IPS DF 6.9 (cell line): ENCODE data around the gene MSMB.
"Not testable (repeated sequence)": the region's sequence is repeated elsewhere in the genome, so short reads cannot be mapped to it uniquely, and the experiment has no call there.

Experiments
- DNase-seq: peaks from one replicate; pipeline ENCODE4 v3.0.0-alpha.2; 2013; ENCODE audit warnings: low read depth, low spot score
- H3K27ac ChIP-seq: one replicate; pipeline ENCODE4 v1.5.1; 2013; ENCODE audit warnings: low read length, control low read depth
- H3K27me3 ChIP-seq: 2 replicates; pipeline ENCODE4 v1.6.1; 2013; ENCODE audit warnings: mild to moderate bottlenecking, low read length; ENCODE audit not compliant: control insufficient read depth, insufficient read depth
- H3K36me3 ChIP-seq: 2 replicates; pipeline ENCODE4 v1.6.1; 2013; ENCODE audit warnings: low read length; ENCODE audit not compliant: control insufficient read depth, insufficient read depth
- H3K4me1 ChIP-seq: 2 replicates; pipeline ENCODE4 v1.6.1; 2013; ENCODE audit warnings: low read length; ENCODE audit not compliant: control insufficient read depth, insufficient read depth
- H3K4me3 ChIP-seq: 2 replicates; pipeline ENCODE4 v1.5.1; 2013; ENCODE audit warnings: mild to moderate bottlenecking, low read length
- H3K9me3 ChIP-seq: 2 replicates; pipeline ENCODE4 v1.6.1; 2013; ENCODE audit warnings: low read length, inconsistent platforms; ENCODE audit not compliant: control insufficient read depth, insufficient read depth
- WGBS: extraction: QIAGEN DNeasy Blood & Tissue Kit; methylation state at CpG from one replicate; pipeline ENCODE4 v1.1.7; 2013; ENCODE audit warnings: mixed read lengths, missing lambda C conversion rate; ENCODE audit not compliant: insufficient read length, insufficient coverage; 5-methylcytosine and 5-hydroxymethylcytosine counted together

MSMB gene

GRCh38 chr10:46046261-46046660 lies at the start of gene MSMB:
MSMB (minus strand) TSS chr10:46046269; CDS start chr10:46046237, 32 bp downstream.
- Histone ChIP-seq H3K36me3 (no peaks in the 10 kb centered on the region), H3K4me1 (no peaks in the 10 kb centered on the region), H3K4me3 (no peak within 1 kb of the TSS), H3K27me3 (no peaks in the 10 kb centered on the region), H3K9me3 (no peaks in the 10 kb centered on the region), H3K27ac (no peak within 1 kb of the TSS)
- no peak for DNase-seq
- WGBS, result no CpG with 5 or more reads among the region's 7 CpGs

DNA sequence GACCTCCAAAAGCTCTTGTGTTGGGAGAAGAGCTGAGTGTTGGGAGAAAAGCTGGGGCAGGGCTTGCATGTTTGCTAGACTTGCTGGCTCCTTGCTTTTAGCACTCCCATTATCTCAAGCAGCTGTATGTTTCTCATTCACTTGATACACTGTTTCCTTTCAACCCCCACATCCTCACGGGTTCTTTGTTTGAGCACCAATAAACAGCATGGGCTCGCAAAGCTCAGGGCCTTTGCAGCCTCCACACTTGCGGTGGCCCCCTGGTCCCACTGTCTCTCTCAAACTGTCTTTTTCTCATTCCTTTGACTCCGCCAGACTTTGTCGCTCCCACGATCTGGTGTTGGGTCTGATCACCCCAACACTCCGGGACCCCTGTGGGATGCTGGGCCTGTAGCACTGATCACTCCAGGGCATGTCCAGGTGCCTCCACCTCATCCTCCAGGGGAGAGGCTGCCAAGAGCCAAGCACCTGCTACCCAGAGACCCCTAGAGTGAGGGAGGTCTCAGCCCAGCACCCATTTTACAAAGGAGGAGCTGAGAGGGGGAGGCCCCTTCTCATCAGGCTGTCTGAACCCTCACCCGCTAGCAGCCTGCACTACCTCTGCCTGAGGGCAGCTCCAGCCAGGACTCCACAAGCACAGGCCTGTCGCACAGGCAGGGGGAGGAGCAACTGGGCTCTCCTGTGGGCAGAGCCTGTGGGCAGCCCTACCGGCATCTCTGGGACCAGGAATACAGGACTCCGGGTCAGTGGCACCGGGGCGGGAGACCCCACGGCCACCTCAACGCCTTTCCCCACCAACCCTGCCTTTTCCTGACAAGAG lies 49.1 kb upstream of the MSMB start:
- no peak for DNase-seq
- Histone ChIP-seq H3K36me3 (no peaks in the 10 kb centered on the region), H3K27me3 (no peaks in the 10 kb centered on the region), H3K4me1 (no peaks in the 10 kb centered on the region; the same call in 1 of the 2 replicates), H3K9me3 (no peaks in the 10 kb centered on the region), H3K4me3 (no peak overlapping the region), H3K27ac (no peak overlapping the region)
- WGBS, result no CpG with 5 or more reads among the region's 15 CpGs

DNA sequence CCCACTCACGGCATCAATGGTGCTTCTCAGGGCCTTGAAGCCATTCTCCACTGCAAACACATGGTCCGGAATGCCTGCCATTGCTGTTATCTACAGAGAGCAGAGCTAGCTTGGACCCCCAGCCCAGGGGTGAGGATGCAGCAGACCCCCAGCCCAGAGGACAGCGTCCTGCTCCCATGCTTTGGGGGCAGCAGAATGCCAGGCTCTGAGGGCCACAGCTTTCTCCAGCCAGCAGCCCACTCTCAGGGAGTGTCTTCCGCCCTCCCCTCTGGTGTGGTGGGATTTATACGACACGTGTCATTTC lies 48.1 kb upstream of the MSMB start:
- Histone ChIP-seq H3K4me1 (no peaks in the 10 kb centered on the region; the same call in 1 of the 2 replicates), H3K9me3 (no peaks in the 10 kb centered on the region), H3K36me3 (no peaks in the 10 kb centered on the region), H3K27me3 (no peaks in the 10 kb centered on the region), H3K4me3 (no peak overlapping the region), H3K27ac (no peak overlapping the region)
- DNase-seq, result no peak
- WGBS, result no CpG with 5 or more reads among the region's 6 CpGs

- 100% methylated on average over 1 of the region's 9 CpGs for WGBS
- not testable (repeated sequence) for H3K27me3 ChIP-seq, H3K9me3 ChIP-seq, H3K4me1 ChIP-seq, DNase-seq, H3K27ac ChIP-seq, H3K4me3 ChIP-seq, H3K36me3 ChIP-seq
Observed at GRCh38 chr10:46093316-46094196, 47.5 kb upstream of the MSMB start.

- DNase-seq, result no peak
- no CpG with 5 or more reads among the region's 5 CpGs for WGBS
- no peaks in the 10 kb centered on the region for H3K36me3 ChIP-seq
- no peak overlapping the region for H3K27ac ChIP-seq
- no peak overlapping the region for H3K4me3 ChIP-seq
- no peaks in the 10 kb centered on the region; the same call in 1 of the 2 replicates for H3K4me1 ChIP-seq
- H3K27me3 ChIP-seq, result no peaks in the 10 kb centered on the region
- no peaks in the 10 kb centered on the region for H3K9me3 ChIP-seq
Observed at GRCh38 chr10:46092524-46093081, 46.5 kb upstream of the MSMB start.

GRCh38 chr10:46091828-46092523 lies 45.9 kb upstream of the MSMB start:
- Histone ChIP-seq H3K36me3 (no peaks in the 10 kb centered on the region), H3K27ac (no peak overlapping the region), H3K9me3 (no peaks in the 10 kb centered on the region), H3K27me3 (no peaks in the 10 kb centered on the region), H3K4me1 (no peaks in the 10 kb centered on the region; the same call in 1 of the 2 replicates), H3K4me3 (no peak overlapping the region)
- no peak for DNase-seq
- WGBS, result no CpG with 5 or more reads among the region's 12 CpGs

GRCh38 chr10:46091080-46091827 lies 45.2 kb upstream of the MSMB start:
- no peaks in the 10 kb centered on the region for H3K9me3 ChIP-seq
- H3K4me1 ChIP-seq, result no peaks in the 10 kb centered on the region; the same call in 1 of the 2 replicates
- WGBS, result no CpG with 5 or more reads among the region's 9 CpGs

DNA sequence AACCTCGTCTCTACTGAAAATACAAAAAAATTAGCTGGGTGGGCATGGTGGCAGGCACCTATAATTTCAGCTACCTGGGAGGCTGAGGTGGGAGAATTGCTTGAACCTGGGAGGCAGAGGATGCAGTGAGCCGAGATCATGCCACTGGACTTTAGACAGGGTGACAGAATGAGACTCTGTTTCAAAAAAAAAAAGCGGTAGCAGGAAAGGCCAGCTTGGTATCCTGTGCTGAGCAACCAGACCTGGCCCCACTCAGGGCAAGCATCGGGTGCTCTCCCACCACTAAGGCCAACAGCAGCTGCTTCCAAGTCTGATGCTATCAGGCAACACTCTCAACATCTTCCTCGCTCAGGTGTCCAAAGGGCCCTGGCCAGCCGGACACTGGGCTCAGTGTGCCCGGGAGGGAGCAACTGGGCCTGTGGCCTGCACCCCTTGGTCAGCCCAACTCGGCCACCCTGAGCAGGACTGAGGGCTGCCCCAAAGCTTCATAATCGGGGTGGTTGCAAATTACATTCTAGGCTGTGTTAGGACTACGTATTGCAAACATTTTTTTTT lies 44.3 kb upstream of the MSMB start:
- no peaks in the 10 kb centered on the region; the same call in 1 of the 2 replicates for H3K4me1 ChIP-seq
- H3K4me3 ChIP-seq, result no peak overlapping the region
- no peaks in the 10 kb centered on the region for H3K27me3 ChIP-seq
- no peak overlapping the region for H3K27ac ChIP-seq
- no peak for DNase-seq
- WGBS, result no CpG with 5 or more reads among the region's 10 CpGs
- no peaks in the 10 kb centered on the region for H3K9me3 ChIP-seq
- no peaks in the 10 kb centered on the region for H3K36me3 ChIP-seq

More at GRCh38 chr10:46091080-46091827, 45.2 kb upstream of the MSMB start:
- Histone ChIP-seq H3K36me3 (no peaks in the 10 kb centered on the region), H3K27me3 (no peaks in the 10 kb centered on the region), H3K27ac (no peak overlapping the region), H3K4me3 (no peak overlapping the region)
- no peak for DNase-seq

- not testable (repeated sequence) for H3K9me3 ChIP-seq, H3K27me3 ChIP-seq, H3K4me3 ChIP-seq, H3K27ac ChIP-seq, H3K36me3 ChIP-seq, DNase-seq, H3K4me1 ChIP-seq
- WGBS, result no CpG with 5 or more reads among the region's 11 CpGs
Observed at GRCh38 chr10:46087381-46087780, 41.3 kb upstream of the MSMB start.
